H1 (cell line): ENCODE measurements around the gene TMUB2. TPM values are rescaled to one million over a fixed set of nuclear protein-coding genes. Genes with fewer than 3 reads are reported as not detected.

Source experiments
- CBX5 ChIP-seq: fragments of 300-800, 300-1000 bp; sonication (generic); IDR thresholded peaks from 2 replicates; pipeline ENCODE4 v1.7.1; 2016; ENCODE audit warnings: antibody characterized with exemption, low read length, low read depth
- CTCF ChIP-seq, 3 experiments: IDR thresholded peaks; 1 replicate in 2 of 3; 2 replicates in 1 of 3; pipeline versions ENCODE4 v1.5.1 to v1.6.1; 2011; ENCODE audit warnings: low read length in 3 of 3, mild to moderate bottlenecking in 3 of 3, inconsistent platforms in 2 of 3, low read depth in 1 of 3, moderate library complexity in 1 of 3; ENCODE audit not compliant: insufficient read depth in 1 of 3; ENCODE audit errors: control extremely low read depth in 1 of 3
- E2F6 ChIP-seq: IDR thresholded peaks from 2 replicates; pipeline ENCODE4 v1.6.1; 2012; ENCODE audit warnings: inconsistent platforms
- EGR1 ChIP-seq: IDR thresholded peaks from 2 replicates; pipeline ENCODE4 v1.6.1; 2011; ENCODE audit warnings: low read depth, low read length, borderline replicate concordance
- GTF2F1 ChIP-seq: IDR thresholded peaks from 2 replicates; pipeline ENCODE4 v1.6.1; 2012; ENCODE audit warnings: low read depth, low read length, improper control_type of control experiment, borderline replicate concordance
- PHF8 ChIP-seq: fragments of 200-600 bp; sonication (generic); conservative IDR thresholded peaks from 2 replicates; pipeline ENCODE4 v1.7.1; 2012; ENCODE audit warnings: low read depth, mild to moderate bottlenecking, inconsistent platforms, low read length, moderate library complexity
- RFX5 ChIP-seq: IDR thresholded peaks from 2 replicates; pipeline ENCODE4 v1.6.1; 2011; ENCODE audit warnings: low read depth, low read length, improper control_type of control experiment, borderline replicate concordance
- TAF1 ChIP-seq: IDR thresholded peaks from 2 replicates; pipeline ENCODE4 v1.6.1; 2011; ENCODE audit warnings: mild to moderate bottlenecking, low read depth, low read length
- polyA plus RNA-seq, 7 experiments: library from polyadenylated mRNA; depleted of rRNA in 3 of 7; stranded (reverse) in 5 of 7; unstranded in 2 of 7; fragments of >200 nt in 5 of 7; fragments of 200-250 nt in 2 of 7; gene quantifications; 1 replicate in 5 of 7; 2 replicates in 1 of 7; 4 replicates in 1 of 7; pipeline versions ENCODE4 v1.2.1 to v1.2.3, GENCODE V29; 2011 to 2013; ENCODE audit warnings: missing spikeins in 2 of 7, mixed read lengths in 2 of 7
- total RNA-seq: library from RNA; stranded (reverse); fragmentation: NEBNext Ultra II Directional; extraction: Animal tissue kit (Norgen Biotek cat#: 25700); gene quantifications from 2 replicates; pipeline ENCODE4 v1.2.1, GENCODE V29; 2021

Gene TMUB2
- total and polyA plus RNA-seq, 2 of the 8 experiments (the other 6 are each of a cell fraction or from before 2014, with no cell fraction given): 18.5 to 30.5 TPM

- TF ChIP-seq CBX5 (no peak), RFX5 (no peak), E2F6 (no peak), PHF8 (peak; percentile 55), GTF2F1 (no peak), CTCF (IDR thresholded peaks at IDR 0.05; ENCODE audit: control extremely low read depth in 1 of 3, insufficient read depth in 1 of 3, low read depth in 1 of 3, low read length in 3 of 3) (no peak), TAF1 (0 out of 2 replicates have a peak, but pooled peaks have one; percentile 17), EGR1 (no peak)
Observed at GRCh38 chr17:44220213-44221083, 33.7 kb downstream of the TMUB2 start (continued).
